Gastrocnemius medialis (tissue), 4 donors: ENCODE measurements around the gene YWHAE. TPM values are rescaled to one million over a fixed set of nuclear protein-coding genes. Genes with fewer than 3 reads are reported as not detected.
"Not testable (repeated sequence)": the region's sequence is repeated elsewhere in the genome, so short reads cannot be mapped to it uniquely, and the experiment has no call there.

ENCODE experiments used
- ATAC-seq, 2 donors: fragments of 150-250 bp; one replicate each; pipeline ENCODE4 v1.9.1; 2016
- DNase-seq, 2 donors: peaks; one replicate each; pipeline ENCODE4 v3.0.0-alpha.2; 2019
- H3K27ac ChIP-seq, 4 donors: fragments of 200-600 bp; sonication (generic); 1 replicate in 1 of 4; 2 replicates in 3 of 4; pipeline ENCODE4 v1.5.1; 2016 to 2018; ENCODE audit warnings: mild to moderate bottlenecking in 2 of 4, moderate library complexity in 1 of 4
- H3K27me3 ChIP-seq, 3 donors: fragments of 200-600 bp; sonication (generic) in 2 of 3; 1 replicate in 1 of 3; 2 replicates in 2 of 3; pipeline versions ENCODE4 v1.5.1 to v1.6.0; 2016 to 2019; ENCODE audit warnings: mild to moderate bottlenecking in 1 of 3, moderate library complexity in 1 of 3
- H3K36me3 ChIP-seq, 2 donors: fragments of 200-600 bp; sonication (generic) in 1 of 2; one replicate each; pipeline ENCODE4 v1.5.1; 2017 to 2018
- H3K4me1 ChIP-seq, 2 donors: fragments of 200-600 bp; sonication (generic) in 1 of 2; one replicate each; pipeline ENCODE4 v1.5.1; 2016 to 2017; ENCODE audit warnings: mild to moderate bottlenecking in 2 of 2
- H3K4me3 ChIP-seq, 4 donors: fragments of 200-600 bp; sonication (generic) in 3 of 4; 1 replicate in 1 of 4; 2 replicates in 3 of 4; pipeline ENCODE4 v1.5.1; 2016 to 2019; ENCODE audit warnings: mild to moderate bottlenecking in 2 of 4
- H3K9me3 ChIP-seq, 3 donors: fragments of 200-600 bp; sonication (generic) in 2 of 3; 1 replicate in 1 of 3; 2 replicates in 2 of 3; pipeline ENCODE4 v1.5.1; 2016 to 2019
- CTCF ChIP-seq, 5 experiments: fragments of 450-650 bp in 3 of 5; fragments of 200-600 bp in 2 of 5; sonication (generic) in 2 of 5; IDR thresholded peaks in 4 of 5; conservative IDR thresholded peaks in 1 of 5; 1 replicate in 4 of 5; 2 replicates in 1 of 5; pipeline ENCODE4 v1.5.1; 2016 to 2019; ENCODE audit warnings: antibody characterized with exemption in 5 of 5, mild to moderate bottlenecking in 3 of 5, moderate library complexity in 3 of 5
- POLR2A ChIP-seq, 2 donors: fragments of 450-650 bp; IDR thresholded peaks; one replicate each; pipeline ENCODE4 v1.6.1; 2017; ENCODE audit warnings: antibody characterized with exemption in 2 of 2, mild to moderate bottlenecking in 2 of 2, moderate library complexity in 2 of 2
- in situ Hi-C, 4 donors: fragments of 200-750 bp; cut with MboI; loops; one replicate each; pipeline versions ENCODE4 v1.15.0 to v1.8.0; 2017; ENCODE audit warnings: low sequenced_read_pairs in 4 of 4
- intact Hi-C: fragments of 100-400 bp; cut with DNase I; formaldehyde crosslinking; loops from one replicate; pipeline ENCODE4 v1.15.1; 2023; ENCODE audit warnings: low total_unique reads
- total RNA-seq, 4 donors: library from RNA; depleted of rRNA; stranded (reverse); fragments of >200 nt; gene quantifications; one replicate each; pipeline versions ENCODE4 v1.1.0 to v1.2.3, GENCODE V29; 2016

YWHAE gene
- 1,000 to 10,000 TPM in 3 of 4 donors, 100 to 1,000 TPM in 1; 915 to 1,814 (median 1,174) TPM for total RNA-seq

GRCh38 chr17:1399679-1400512 is at the start of gene YWHAE:
Gene YWHAE, minus strand, starts transcription at chr17:1400222. Its CDS starts 112 bp downstream, at chr17:1400110.
- Histone ChIP-seq H3K4me3 (peak within 1 kb of the TSS; percentile 82 to 96 (median 92)), H3K4me1 (peaks cover 30 to 37% of the 10 kb centered on the region in 2 donors), H3K27ac (peak within 1 kb of the TSS; percentile 96 to 100 (median 98)), H3K36me3 (no peaks in the 10 kb centered on the region), H3K9me3 (no peaks in the 10 kb centered on the region), H3K27me3 (no peaks in the 10 kb centered on the region)
- intact Hi-C loops (loop anchor here (2.0 kb wide), 2 partner anchors 23 to 57 kb away; partner anchors contain the start of gene CRK), in situ Hi-C loops (loop anchor here in 1 of 4 donors (10.0 kb wide), 1 partner anchor 55 kb away; the partner anchor contains the start of gene CRK)
- TF ChIP-seq CTCF (IDR thresholded peaks at IDR 0.05 in 4 of 5, conservative IDR thresholded peaks at IDR 0.05 in 1 of 5): no peak
- peak; percentile 96 to 97 for TF ChIP-seq POLR2A (IDR thresholded peaks at IDR 0.05)
- peak; percentile 96 to 98 for DNase-seq
- ATAC-seq: peak; percentile 82 to 83

GRCh38 chr17:1449412-1449967 is 49.5 kb upstream of the YWHAE start:
- no peaks in the 10 kb centered on the region for H3K27me3 ChIP-seq
- in situ Hi-C loops: no loop called here
- TF ChIP-seq CTCF (IDR thresholded peaks at IDR 0.05 in 4 of 5, conservative IDR thresholded peaks at IDR 0.05 in 1 of 5): no peak
- TF ChIP-seq POLR2A (IDR thresholded peaks at IDR 0.05): no peak
- no peak overlapping the region for H3K4me3 ChIP-seq
- intact Hi-C loops: loop anchor here (5.0 kb wide), 1 partner anchor 72 kb away; no protein-coding TSS in a partner anchor
- peaks cover 66% of the 10 kb centered on the region in 2 donors for H3K4me1 ChIP-seq
- no peaks in the 10 kb centered on the region for H3K9me3 ChIP-seq
- peaks cover 0 to 6% of the 10 kb centered on the region in 2 donors for H3K36me3 ChIP-seq
- peak overlapping the region in 2 of 4 donors; percentile 15 to 22 for H3K27ac ChIP-seq
- ATAC-seq (no peak), DNase-seq (no peak)

- no peak for DNase-seq
- no peak for ATAC-seq
- peaks cover 42 to 43% of the 10 kb centered on the region in 2 donors for H3K4me1 ChIP-seq
- intact Hi-C loops (loop anchor here (5.0 kb wide), 1 partner anchor 70 kb away; no protein-coding TSS in a partner anchor), in situ Hi-C loops (no loop called here)
- no peak overlapping the region for H3K4me3 ChIP-seq
- TF ChIP-seq POLR2A (IDR thresholded peaks at IDR 0.05): no peak
- TF ChIP-seq CTCF (IDR thresholded peaks at IDR 0.05 in 4 of 5, conservative IDR thresholded peaks at IDR 0.05 in 1 of 5): no peak
- no peaks in the 10 kb centered on the region for H3K36me3 ChIP-seq
- H3K9me3 ChIP-seq: no peaks in the 10 kb centered on the region
- peak overlapping the region; percentile 57 to 75 (median 67) for H3K27ac ChIP-seq
- no peaks in the 10 kb centered on the region for H3K27me3 ChIP-seq
Observed at GRCh38 chr17:1447052-1447451, 47.0 kb upstream of the YWHAE start.

GRCh38 chr17:1446201-1446600 is 46.2 kb upstream of the YWHAE start:
- no peak overlapping the region for H3K4me3 ChIP-seq
- no peak for TF ChIP-seq CTCF (IDR thresholded peaks at IDR 0.05 in 4 of 5, conservative IDR thresholded peaks at IDR 0.05 in 1 of 5)
- TF ChIP-seq POLR2A (IDR thresholded peaks at IDR 0.05): no peak
- no peaks in the 10 kb centered on the region for H3K36me3 ChIP-seq
- H3K4me1 ChIP-seq: peaks cover 37 to 38% of the 10 kb centered on the region in 2 donors
- DNase-seq (no peak), ATAC-seq (peak; percentile 11 to 21)
- in situ Hi-C loops: no loop called here
- H3K27ac ChIP-seq: peak overlapping the region; percentile 57 to 75 (median 67)
- intact Hi-C loops: loop anchor here (5.0 kb wide), 1 partner anchor 69 kb away; no protein-coding TSS in a partner anchor
- H3K27me3 ChIP-seq: no peaks in the 10 kb centered on the region
- no peaks in the 10 kb centered on the region for H3K9me3 ChIP-seq

GRCh38 chr17:1445695-1446094 is 45.7 kb upstream of the YWHAE start:
- H3K9me3 ChIP-seq, H3K4me3 ChIP-seq, DNase-seq, H3K27me3 ChIP-seq, H3K36me3 ChIP-seq, in situ Hi-C loops: not testable (repeated sequence)
- intact Hi-C loops: loop anchor here (5.0 kb wide), 1 partner anchor 68 kb away; no protein-coding TSS in a partner anchor
- Histone ChIP-seq H3K27ac (peak overlapping the region; percentile 57 to 75 (median 67)), H3K4me1 (peaks cover 37 to 38% of the 10 kb centered on the region in 2 donors)
- peak; percentile 56 to 78 for ATAC-seq

- H3K36me3 ChIP-seq, DNase-seq, H3K27me3 ChIP-seq, H3K27ac ChIP-seq, ATAC-seq, H3K4me3 ChIP-seq, intact Hi-C loops, in situ Hi-C loops, H3K9me3 ChIP-seq: not testable (repeated sequence)
- H3K4me1 ChIP-seq: peaks cover 32 to 43% of the 10 kb centered on the region in 2 donors
Observed at GRCh38 chr17:1442721-1443120, 42.7 kb upstream of the YWHAE start.
